KOPT-K1 (cell line): Measurements from ENCODE around the gene CDK6.

Source experiments
- H3K27ac ChIP-seq: fragments of 200-600 bp; sonication (generic); 2 replicates; pipeline ENCODE4 v1.5.1; 2016; ENCODE audit warnings: antibody characterized with exemption, mild to moderate bottlenecking, low read depth, low read length; ENCODE audit not compliant: poor library complexity, severe bottlenecking
- H3K36me3 ChIP-seq: fragments of 200-600 bp; sonication (generic); 2 replicates; pipeline ENCODE4 v1.5.1; 2017; ENCODE audit warnings: antibody characterized with exemption, mild to moderate bottlenecking, low read length, moderate library complexity; ENCODE audit not compliant: insufficient read depth
- H3K9me3 ChIP-seq: fragments of 200-600 bp; sonication (generic); 2 replicates; pipeline ENCODE4 v1.5.1; 2017; ENCODE audit warnings: antibody characterized with exemption, low read length, mild to moderate bottlenecking; ENCODE audit not compliant: insufficient read depth, poor library complexity, severe bottlenecking

CDK6 gene

GRCh38 chr7:92856436-92856835, 20.1 kb upstream of the CDK6 start:
- H3K9me3 ChIP-seq, result no peaks in the 10 kb centered on the region
- no peak overlapping the region for H3K27ac ChIP-seq
- peaks cover 51% of the 10 kb centered on the region for H3K36me3 ChIP-seq

DNA sequence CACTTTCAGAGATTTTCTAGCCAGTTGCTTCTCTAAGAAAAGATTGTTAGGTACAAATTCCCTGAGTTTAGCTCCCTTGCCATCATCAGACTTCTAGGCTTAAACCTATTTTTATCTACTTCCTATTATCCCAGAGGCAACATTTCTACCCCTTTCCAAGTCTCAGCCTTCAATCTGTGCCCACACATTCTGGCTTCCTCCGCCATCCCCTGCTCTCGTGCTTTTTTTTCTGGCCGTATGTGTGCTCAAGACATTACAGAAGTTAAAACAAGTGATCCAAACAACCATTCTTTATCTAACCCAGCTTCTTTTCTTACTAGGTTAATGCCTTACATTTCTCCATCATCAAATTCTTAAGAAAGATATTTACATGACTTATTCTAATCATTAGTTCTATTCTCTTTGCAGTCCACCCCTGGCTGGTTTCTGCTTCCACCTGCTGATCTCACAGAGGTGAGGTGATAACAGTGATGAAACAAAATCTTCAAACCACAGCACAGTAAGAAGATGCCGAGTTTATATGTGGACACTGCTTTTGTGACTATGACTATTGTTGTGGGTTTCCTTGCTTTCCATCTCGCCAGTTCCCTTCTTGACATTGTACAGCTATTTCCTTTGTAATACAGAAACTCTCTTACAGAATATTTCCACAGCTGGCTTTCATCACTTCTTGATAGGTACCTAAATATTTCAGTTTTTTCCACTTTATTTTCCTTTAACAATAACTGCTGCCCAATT, 18.3 kb upstream of the CDK6 start:
- peak overlapping the region; percentile 98 for H3K27ac ChIP-seq
- H3K36me3 ChIP-seq, result peaks cover 41% of the 10 kb centered on the region
- H3K9me3 ChIP-seq, result no peaks in the 10 kb centered on the region

- Histone ChIP-seq H3K9me3 (no peaks in the 10 kb centered on the region), H3K36me3 (peaks cover 25% of the 10 kb centered on the region; the same call in 1 of the 2 replicates), H3K27ac (peak overlapping the region; percentile 98)
Measured at GRCh38 chr7:92851732-92852131, 15.4 kb upstream of the CDK6 start.

DNA sequence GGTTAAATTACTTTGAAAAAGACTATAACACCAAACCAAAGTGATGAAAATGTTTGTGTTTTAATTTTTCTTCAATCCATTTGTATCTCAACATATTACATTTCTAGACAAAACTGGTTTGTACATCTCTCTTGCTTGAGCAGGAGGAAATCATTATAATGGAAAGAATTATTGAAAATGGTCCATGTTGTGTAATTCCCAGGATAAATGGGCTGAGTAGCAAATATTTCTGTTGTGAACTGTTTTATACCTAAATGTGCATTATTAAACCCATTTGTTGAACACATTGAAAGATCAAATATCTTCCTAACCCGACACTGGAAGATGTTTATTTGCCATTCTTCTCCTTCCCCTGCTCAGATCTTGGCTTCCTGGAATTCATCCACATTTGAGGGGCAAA, 14.1 kb upstream of the CDK6 start:
- Histone ChIP-seq H3K9me3 (no peaks in the 10 kb centered on the region), H3K27ac (peak overlapping the region; percentile 98), H3K36me3 (peaks cover 20% of the 10 kb centered on the region; the same call in 1 of the 2 replicates)

DNA sequence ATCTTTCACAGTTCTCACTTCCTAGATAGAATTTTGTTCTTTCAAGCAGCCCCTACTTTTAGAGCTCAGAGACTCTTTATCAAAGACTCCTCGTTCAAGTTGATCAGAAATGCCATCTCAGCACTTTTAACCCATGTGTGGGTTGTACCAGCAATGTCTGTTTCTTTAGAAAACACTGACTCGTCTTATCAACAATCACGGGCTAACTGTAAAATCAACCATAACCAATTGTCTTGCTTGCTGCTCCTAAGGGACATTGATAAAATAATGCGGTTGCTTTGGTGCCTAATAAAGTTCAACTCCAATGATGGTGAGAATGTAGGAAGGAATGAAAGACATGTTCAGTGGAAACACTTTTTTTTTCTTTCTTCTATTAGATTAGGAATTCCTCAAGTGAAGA, 12.9 kb upstream of the CDK6 start:
- peak overlapping the region; percentile 98 for H3K27ac ChIP-seq
- peaks cover 18% of the 10 kb centered on the region; the same call in 1 of the 2 replicates for H3K36me3 ChIP-seq
- no peaks in the 10 kb centered on the region for H3K9me3 ChIP-seq

DNA sequence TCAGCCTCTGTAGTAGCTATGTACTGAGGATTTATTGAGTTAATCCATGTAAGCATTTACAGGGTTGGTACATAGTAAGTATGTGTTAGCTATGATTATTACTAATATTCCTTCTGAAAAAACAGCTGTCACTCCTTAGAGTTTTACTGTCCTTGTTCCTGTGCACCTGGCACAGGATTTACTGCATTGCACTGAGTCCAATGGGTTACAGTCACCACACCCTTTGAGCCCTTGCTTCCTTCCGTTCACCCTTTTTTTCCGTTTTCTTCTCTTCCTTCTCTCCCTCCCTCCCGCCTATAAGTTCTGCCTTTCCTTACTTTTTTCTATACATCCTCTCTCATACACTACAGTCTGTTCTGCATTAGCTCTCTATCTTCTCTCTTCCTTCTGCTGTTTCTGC, 12.5 kb upstream of the CDK6 start:
- no peaks in the 10 kb centered on the region for H3K9me3 ChIP-seq
- peak overlapping the region; percentile 98 for H3K27ac ChIP-seq
- peaks cover 23% of the 10 kb centered on the region for H3K36me3 ChIP-seq

GRCh38 chr7:92848441-92848840, 12.1 kb upstream of the CDK6 start:
- Histone ChIP-seq H3K36me3 (peaks cover 27% of the 10 kb centered on the region), H3K27ac (peak overlapping the region; percentile 98), H3K9me3 (no peaks in the 10 kb centered on the region)

DNA sequence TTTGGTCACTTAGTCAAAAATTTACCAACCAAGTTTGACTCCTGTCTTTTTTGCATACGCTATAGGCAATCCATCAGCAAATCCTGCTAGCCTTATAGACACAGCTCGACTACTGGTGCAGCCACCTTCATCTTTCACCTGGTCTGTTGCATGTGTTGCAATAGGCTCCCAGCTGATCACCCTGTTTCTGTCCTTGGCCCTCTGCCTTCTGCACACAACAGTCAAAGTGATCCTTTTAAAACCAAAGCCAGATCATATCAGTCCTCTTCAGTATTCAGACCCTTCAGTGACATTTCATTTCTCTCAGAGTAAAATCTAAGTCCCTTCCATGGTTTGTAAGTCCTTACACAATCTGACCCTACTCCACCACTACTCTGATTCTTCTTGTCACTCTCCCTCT, 10.9 kb upstream of the CDK6 start:
- Histone ChIP-seq H3K36me3 (peaks cover 37% of the 10 kb centered on the region), H3K27ac (peak overlapping the region; percentile 98), H3K9me3 (no peaks in the 10 kb centered on the region)

DNA sequence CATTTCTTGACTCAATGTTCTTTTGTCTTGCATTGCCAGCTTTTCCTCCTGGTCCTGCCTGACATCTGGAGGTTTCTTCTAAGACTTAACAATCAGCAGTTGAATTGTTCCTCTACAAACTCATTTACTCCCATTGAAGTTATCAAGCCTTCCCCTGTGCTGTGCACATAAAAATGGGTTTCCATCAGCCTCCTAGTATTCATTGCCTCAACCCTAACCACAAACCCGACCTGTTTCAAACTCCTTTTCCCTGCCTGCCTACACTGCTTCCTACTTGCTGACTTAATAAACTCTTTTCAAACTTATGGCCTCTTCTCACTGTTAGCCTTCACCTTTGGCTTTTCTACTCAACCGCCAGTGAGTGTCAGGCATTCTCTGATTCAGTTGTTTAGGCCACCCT, 9.4 kb upstream of the CDK6 start:
- no peaks in the 10 kb centered on the region for H3K9me3 ChIP-seq
- peaks cover 37% of the 10 kb centered on the region for H3K36me3 ChIP-seq
- peak overlapping the region; percentile 98 for H3K27ac ChIP-seq

DNA sequence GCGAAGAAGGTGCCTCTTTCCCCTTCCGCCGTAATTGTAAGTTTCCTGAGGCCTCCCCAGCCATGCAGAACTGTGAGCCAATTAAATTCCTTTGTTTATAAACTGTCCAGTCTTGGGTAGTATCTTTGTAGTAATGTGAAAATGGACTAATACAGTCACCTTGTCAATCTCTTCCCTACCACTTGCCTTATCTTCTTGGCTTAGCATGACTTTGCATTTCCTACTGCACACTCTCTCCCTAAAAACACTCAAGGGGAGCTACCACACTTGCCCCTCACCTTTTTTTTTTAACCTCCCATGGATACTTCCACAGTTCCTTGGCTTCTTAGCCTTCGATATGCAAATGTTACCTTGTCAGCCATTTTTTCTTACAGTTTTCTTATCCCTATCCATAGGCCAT, 7.4 kb upstream of the CDK6 start:
- H3K9me3 ChIP-seq, result no peaks in the 10 kb centered on the region
- H3K36me3 ChIP-seq, result peaks cover 37% of the 10 kb centered on the region
- peak overlapping the region; percentile 98 for H3K27ac ChIP-seq

GRCh38 chr7:92843034-92843760, 6.8 kb upstream of the CDK6 start:
- Histone ChIP-seq H3K36me3 (peaks cover 37% of the 10 kb centered on the region), H3K27ac (peak overlapping the region; percentile 98), H3K9me3 (no peaks in the 10 kb centered on the region)

- H3K36me3 ChIP-seq, result peaks cover 22% of the 10 kb centered on the region
- H3K27ac ChIP-seq, result peak overlapping the region; percentile 98
- no peaks in the 10 kb centered on the region for H3K9me3 ChIP-seq
Measured at GRCh38 chr7:92841192-92841591, 4.8 kb upstream of the CDK6 start.

DNA sequence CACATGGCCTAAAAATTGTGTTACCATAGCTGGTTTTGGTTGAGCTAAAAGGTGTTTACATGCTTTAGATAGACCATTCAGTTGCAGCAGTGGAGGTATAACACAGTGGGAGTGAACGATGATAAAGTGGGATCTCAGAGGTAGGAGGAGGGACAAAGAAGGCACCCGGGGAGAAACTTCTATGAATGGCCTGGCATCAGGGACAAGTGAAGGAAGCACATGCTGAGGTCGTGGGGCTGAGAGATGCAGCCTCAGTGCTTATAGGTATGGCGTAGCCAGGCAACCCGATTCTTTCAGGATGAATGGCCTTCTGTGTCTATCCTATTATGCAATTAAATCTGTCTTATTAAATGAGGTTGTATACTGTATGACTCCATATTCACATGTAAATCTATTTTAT, 3.9 kb upstream of the CDK6 start:
- Histone ChIP-seq H3K36me3 (peaks cover 22% of the 10 kb centered on the region), H3K27ac (peak overlapping the region; percentile 98), H3K9me3 (no peaks in the 10 kb centered on the region)

GRCh38 chr7:92839901-92840300, 3.5 kb upstream of the CDK6 start:
- Histone ChIP-seq H3K36me3 (peaks cover 22% of the 10 kb centered on the region), H3K27ac (peak overlapping the region; percentile 98), H3K9me3 (no peaks in the 10 kb centered on the region)

DNA sequence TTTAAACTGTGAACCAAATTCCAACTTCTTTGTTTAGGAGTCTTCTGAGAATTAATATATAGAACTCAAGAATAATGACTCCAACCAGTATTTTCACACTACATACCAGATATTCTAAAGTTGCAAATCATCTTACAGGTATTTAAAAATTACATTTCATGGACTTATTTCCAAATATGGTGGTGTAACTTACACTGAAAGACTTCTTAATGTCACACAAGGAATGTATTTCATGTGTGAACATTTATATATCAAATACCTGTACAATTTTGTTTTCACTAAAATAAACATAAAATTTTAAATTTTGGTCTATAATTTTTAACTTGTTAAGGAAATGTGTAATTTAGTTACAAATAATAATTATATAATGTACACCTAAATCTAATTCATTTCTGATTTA, 2.6 kb upstream of the CDK6 start:
- peak overlapping the region; percentile 98 for H3K27ac ChIP-seq
- H3K9me3 ChIP-seq, result no peaks in the 10 kb centered on the region
- peaks cover 15% of the 10 kb centered on the region for H3K36me3 ChIP-seq
